ENCODE measurements around the gene SCCPDH. TPM values are rescaled to one million over a fixed set of nuclear protein-coding genes. Genes with fewer than 3 reads are reported as not detected.

Gene SCCPDH
- total and polyA plus RNA-seq, 9 of the 15 experiments (the other 6 are each of a cell fraction or from before 2014, with no cell fraction given) = 7.0 to 61.9 (median 38.3) TPM

DNA sequence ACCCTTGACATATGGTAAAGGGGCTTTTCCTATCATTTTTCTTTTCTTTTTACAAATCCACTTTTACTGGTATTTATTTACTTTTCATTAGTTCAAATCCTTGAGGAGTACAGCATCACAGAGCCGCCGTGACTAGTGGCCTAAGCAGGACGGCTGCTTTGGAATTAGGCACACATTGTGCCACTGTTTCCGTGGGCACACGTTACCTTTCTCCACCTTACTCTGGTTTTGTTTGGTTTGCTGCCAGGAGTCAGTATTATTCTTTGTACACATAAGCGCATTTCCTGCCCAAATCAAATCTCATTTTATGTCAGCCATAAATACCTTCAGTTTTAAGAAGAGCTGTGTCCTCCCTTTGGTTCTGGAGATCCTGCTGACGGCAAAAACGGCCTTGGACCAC is 31.2 kb downstream of the SCCPDH start:
- Histone ChIP-seq H3K36me3 (ENCODE audit: control insufficient read depth, insufficient read depth, low read length) (peaks cover 17% of the 10 kb centered on the region; the same call in 2 of the 3 replicates), H3K4me1 (replicated peaks in 1 of 2; ENCODE audit: control insufficient read depth in 2 of 2, insufficient read depth in 2 of 2, low read length in 2 of 2) (no peaks in the 10 kb centered on the region), H2AFZ (ENCODE audit: low read depth, low read length) (no peak overlapping the region), H3K9me1 (ENCODE audit: control insufficient read depth, insufficient read depth, low read length) (no peaks in the 10 kb centered on the region), H3K9me3 (replicated peaks; ENCODE audit: control insufficient read depth, insufficient read depth, low read depth, low read length) (no peaks in the 10 kb centered on the region), H4K20me1 (replicated peaks; ENCODE audit: control insufficient read depth, insufficient read depth, low read length) (no peaks in the 10 kb centered on the region), H3K79me2 (ENCODE audit: control insufficient read depth, insufficient read depth, low read length) (no peaks in the 10 kb centered on the region), H3K4me3 (no peak overlapping the region), H3K27me3 (ENCODE audit: control insufficient read depth in 2 of 2, insufficient read depth in 2 of 2, low read length in 2 of 2) (no peaks in the 10 kb centered on the region), H3K9ac (ENCODE audit: insufficient read depth in 1 of 2, low read depth in 2 of 2, low read length in 2 of 2) (no peak overlapping the region), H3K27ac (ENCODE audit: extremely low read depth, low read depth, low read length) (no peak overlapping the region), H3K4me2 (ENCODE audit: insufficient read depth, low read length) (no peak overlapping the region)
- DNase-seq (ENCODE audit: extremely low read depth in 1 of 4, low spot score in 3 of 4) (no peak), ATAC-seq (no peak), FAIRE-seq (no peak)
- WGBS (ENCODE audit: insufficient coverage, low coverage, missing lambda C conversion rate) = 64% methylated on average over 8 of the region's 8 CpGs
- no TSS peak for BruUV-seq (replicated peaks)
- ChIA-PET POLR2A (no interaction called here), CTCF (ENCODE audit: low intra/inter-chr PET ratio) (interaction anchor here (0.7 to 1.6 kb wide), 2 partner anchors 900 to 1603 kb away, joined by 3 to 4 read pairs; no protein-coding TSS in a partner anchor)
- in situ Hi-C loops (cut with MboI) = no loop called here
- intact Hi-C loops (cut with micrococcal nuclease) = loop anchor here (2.0 to 10.0 kb wide), 3 partner anchors 57 to 1601 kb away; partner anchors contain the start of gene KIF26B
- TF ChIP-seq, protein P1, sequence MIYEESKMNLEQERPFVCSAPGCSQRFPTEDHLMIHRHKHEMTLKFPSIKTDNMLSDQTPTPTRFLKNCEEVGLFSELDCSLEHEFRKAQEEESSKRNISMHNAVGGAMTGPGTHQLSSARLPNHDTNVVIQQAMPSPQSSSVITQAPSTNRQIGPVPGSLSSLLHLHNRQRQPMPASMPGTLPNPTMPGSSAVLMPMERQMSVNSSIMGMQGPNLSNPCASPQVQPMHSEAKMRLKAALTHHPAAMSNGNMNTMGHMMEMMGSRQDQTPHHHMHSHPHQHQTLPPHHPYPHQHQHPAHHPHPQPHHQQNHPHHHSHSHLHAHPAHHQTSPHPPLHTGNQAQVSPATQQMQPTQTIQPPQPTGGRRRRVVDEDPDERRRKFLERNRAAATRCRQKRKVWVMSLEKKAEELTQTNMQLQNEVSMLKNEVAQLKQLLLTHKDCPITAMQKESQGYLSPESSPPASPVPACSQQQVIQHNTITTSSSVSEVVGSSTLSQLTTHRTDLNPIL (CRISPR knock-in tag; IDR thresholded peaks at IDR 0.05) = no peak
- no peak for TF ChIP-seq RBBP5 (IDR thresholded peaks at IDR 0.05; ENCODE audit: borderline replicate concordance, insufficient read depth, low read length, poor library complexity, severe bottlenecking)
- no peak for TF ChIP-seq BRD9 (IDR thresholded peaks at IDR 0.05; ENCODE audit: low read depth, partially characterized antibody)
- TF ChIP-seq, protein P2, sequence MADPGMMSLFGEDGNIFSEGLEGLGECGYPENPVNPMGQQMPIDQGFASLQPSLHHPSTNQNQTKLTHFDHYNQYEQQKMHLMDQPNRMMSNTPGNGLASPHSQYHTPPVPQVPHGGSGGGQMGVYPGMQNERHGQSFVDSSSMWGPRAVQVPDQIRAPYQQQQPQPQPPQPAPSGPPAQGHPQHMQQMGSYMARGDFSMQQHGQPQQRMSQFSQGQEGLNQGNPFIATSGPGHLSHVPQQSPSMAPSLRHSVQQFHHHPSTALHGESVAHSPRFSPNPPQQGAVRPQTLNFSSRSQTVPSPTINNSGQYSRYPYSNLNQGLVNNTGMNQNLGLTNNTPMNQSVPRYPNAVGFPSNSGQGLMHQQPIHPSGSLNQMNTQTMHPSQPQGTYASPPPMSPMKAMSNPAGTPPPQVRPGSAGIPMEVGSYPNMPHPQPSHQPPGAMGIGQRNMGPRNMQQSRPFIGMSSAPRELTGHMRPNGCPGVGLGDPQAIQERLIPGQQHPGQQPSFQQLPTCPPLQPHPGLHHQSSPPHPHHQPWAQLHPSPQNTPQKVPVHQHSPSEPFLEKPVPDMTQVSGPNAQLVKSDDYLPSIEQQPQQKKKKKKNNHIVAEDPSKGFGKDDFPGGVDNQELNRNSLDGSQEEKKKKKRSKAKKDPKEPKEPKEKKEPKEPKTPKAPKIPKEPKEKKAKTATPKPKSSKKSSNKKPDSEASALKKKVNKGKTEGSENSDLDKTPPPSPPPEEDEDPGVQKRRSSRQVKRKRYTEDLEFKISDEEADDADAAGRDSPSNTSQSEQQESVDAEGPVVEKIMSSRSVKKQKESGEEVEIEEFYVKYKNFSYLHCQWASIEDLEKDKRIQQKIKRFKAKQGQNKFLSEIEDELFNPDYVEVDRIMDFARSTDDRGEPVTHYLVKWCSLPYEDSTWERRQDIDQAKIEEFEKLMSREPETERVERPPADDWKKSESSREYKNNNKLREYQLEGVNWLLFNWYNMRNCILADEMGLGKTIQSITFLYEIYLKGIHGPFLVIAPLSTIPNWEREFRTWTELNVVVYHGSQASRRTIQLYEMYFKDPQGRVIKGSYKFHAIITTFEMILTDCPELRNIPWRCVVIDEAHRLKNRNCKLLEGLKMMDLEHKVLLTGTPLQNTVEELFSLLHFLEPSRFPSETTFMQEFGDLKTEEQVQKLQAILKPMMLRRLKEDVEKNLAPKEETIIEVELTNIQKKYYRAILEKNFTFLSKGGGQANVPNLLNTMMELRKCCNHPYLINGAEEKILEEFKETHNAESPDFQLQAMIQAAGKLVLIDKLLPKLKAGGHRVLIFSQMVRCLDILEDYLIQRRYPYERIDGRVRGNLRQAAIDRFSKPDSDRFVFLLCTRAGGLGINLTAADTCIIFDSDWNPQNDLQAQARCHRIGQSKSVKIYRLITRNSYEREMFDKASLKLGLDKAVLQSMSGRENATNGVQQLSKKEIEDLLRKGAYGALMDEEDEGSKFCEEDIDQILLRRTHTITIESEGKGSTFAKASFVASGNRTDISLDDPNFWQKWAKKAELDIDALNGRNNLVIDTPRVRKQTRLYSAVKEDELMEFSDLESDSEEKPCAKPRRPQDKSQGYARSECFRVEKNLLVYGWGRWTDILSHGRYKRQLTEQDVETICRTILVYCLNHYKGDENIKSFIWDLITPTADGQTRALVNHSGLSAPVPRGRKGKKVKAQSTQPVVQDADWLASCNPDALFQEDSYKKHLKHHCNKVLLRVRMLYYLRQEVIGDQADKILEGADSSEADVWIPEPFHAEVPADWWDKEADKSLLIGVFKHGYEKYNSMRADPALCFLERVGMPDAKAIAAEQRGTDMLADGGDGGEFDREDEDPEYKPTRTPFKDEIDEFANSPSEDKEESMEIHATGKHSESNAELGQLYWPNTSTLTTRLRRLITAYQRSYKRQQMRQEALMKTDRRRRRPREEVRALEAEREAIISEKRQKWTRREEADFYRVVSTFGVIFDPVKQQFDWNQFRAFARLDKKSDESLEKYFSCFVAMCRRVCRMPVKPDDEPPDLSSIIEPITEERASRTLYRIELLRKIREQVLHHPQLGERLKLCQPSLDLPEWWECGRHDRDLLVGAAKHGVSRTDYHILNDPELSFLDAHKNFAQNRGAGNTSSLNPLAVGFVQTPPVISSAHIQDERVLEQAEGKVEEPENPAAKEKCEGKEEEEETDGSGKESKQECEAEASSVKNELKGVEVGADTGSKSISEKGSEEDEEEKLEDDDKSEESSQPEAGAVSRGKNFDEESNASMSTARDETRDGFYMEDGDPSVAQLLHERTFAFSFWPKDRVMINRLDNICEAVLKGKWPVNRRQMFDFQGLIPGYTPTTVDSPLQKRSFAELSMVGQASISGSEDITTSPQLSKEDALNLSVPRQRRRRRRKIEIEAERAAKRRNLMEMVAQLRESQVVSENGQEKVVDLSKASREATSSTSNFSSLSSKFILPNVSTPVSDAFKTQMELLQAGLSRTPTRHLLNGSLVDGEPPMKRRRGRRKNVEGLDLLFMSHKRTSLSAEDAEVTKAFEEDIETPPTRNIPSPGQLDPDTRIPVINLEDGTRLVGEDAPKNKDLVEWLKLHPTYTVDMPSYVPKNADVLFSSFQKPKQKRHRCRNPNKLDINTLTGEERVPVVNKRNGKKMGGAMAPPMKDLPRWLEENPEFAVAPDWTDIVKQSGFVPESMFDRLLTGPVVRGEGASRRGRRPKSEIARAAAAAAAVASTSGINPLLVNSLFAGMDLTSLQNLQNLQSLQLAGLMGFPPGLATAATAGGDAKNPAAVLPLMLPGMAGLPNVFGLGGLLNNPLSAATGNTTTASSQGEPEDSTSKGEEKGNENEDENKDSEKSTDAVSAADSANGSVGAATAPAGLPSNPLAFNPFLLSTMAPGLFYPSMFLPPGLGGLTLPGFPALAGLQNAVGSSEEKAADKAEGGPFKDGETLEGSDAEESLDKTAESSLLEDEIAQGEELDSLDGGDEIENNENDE (IDR thresholded peaks at IDR 0.05; ENCODE audit: low read depth, low read length) = no peak
- TF ChIP-seq, protein P3, sequence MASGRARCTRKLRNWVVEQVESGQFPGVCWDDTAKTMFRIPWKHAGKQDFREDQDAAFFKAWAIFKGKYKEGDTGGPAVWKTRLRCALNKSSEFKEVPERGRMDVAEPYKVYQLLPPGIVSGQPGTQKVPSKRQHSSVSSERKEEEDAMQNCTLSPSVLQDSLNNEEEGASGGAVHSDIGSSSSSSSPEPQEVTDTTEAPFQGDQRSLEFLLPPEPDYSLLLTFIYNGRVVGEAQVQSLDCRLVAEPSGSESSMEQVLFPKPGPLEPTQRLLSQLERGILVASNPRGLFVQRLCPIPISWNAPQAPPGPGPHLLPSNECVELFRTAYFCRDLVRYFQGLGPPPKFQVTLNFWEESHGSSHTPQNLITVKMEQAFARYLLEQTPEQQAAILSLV (tag; IDR thresholded peaks at IDR 0.05) = no peak
- TF ChIP-seq RNF2 (IDR thresholded peaks at IDR 0.05) = no peak
